WERI-Rb-1 (cell line): Measurements from ENCODE around the gene CD6.

ENCODE experiments used
- DNase-seq: peaks from one replicate; pipeline ENCODE4 v3.0.0-alpha.2; 2020
- H3K27ac ChIP-seq: fragments of 250-450 bp; sonication (Bioruptor Pico); 2 replicates; pipeline ENCODE4 v1.5.1; 2020; ENCODE audit warnings: mild to moderate bottlenecking, moderate library complexity
- H3K27me3 ChIP-seq: fragments of 250-450 bp; sonication (Bioruptor Pico); 2 replicates; pipeline ENCODE4 v1.5.1; 2021; ENCODE audit warnings: mild to moderate bottlenecking, low read depth, moderate library complexity; ENCODE audit not compliant: insufficient read depth, severe bottlenecking
- H3K36me3 ChIP-seq: fragments of 250-450 bp; sonication (Bioruptor Pico); 2 replicates; pipeline ENCODE4 v1.5.1; 2020; ENCODE audit warnings: mild to moderate bottlenecking, moderate library complexity
- H3K4me3 ChIP-seq: 2 replicates; pipeline ENCODE4 v1.5.1; 2011; ENCODE audit warnings: low read depth, mild to moderate bottlenecking, control low read depth, low read length
- H3K9me3 ChIP-seq: fragments of 250-450 bp; sonication (Bioruptor Pico); 2 replicates; pipeline ENCODE4 v1.5.1; 2021; ENCODE audit warnings: mild to moderate bottlenecking, moderate library complexity; ENCODE audit not compliant: severe bottlenecking
- TF ChIP-seq, protein P1 (sequence below): IDR thresholded peaks from 2 replicates; pipeline ENCODE4 v1.5.1; 2011; ENCODE audit warnings: low read depth, mild to moderate bottlenecking, control low read depth, inconsistent platforms, low read length

CD6 gene

DNA sequence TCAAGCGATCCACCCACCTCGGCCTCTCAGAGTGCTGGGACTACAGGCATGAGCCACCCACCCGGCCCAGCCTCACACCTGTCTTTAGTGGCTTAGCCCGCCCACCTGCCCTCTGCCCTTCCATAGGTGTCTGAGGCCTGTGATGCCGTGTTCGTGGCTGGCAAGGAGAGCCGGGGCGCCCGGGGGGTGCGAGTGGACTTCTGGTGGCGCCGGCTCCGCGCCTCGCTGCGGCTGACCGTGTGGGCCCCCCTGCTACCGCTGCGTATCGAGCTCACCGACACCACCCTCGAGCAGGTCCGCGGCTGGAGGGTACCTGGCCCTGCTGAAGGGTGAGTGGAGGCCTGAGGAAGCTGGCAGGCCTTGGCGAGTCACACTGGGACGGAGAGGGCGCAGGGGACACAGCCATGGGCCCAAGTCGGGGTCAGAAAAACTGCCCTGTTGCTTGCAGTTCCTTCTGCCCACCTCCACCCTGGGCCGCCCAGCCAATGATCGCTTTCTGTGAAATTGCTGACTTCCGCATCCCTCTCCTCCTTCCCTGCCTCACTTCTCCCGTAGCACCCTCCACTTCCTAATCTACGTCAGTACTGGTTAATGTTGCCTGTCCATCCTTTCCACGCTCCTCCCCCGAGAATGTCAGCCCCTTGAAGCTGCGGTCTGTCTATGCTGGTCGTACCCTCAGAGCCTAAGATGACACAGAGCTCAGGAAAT lies 37.9 kb upstream of the CD6 start:
- no peak for DNase-seq
- Histone ChIP-seq H3K9me3 (no peaks in the 10 kb centered on the region), H3K4me3 (no peak overlapping the region), H3K36me3 (peaks cover 71% of the 10 kb centered on the region), H3K27me3 (no peaks in the 10 kb centered on the region), H3K27ac (no peak overlapping the region)
- TF ChIP-seq, protein P1, sequence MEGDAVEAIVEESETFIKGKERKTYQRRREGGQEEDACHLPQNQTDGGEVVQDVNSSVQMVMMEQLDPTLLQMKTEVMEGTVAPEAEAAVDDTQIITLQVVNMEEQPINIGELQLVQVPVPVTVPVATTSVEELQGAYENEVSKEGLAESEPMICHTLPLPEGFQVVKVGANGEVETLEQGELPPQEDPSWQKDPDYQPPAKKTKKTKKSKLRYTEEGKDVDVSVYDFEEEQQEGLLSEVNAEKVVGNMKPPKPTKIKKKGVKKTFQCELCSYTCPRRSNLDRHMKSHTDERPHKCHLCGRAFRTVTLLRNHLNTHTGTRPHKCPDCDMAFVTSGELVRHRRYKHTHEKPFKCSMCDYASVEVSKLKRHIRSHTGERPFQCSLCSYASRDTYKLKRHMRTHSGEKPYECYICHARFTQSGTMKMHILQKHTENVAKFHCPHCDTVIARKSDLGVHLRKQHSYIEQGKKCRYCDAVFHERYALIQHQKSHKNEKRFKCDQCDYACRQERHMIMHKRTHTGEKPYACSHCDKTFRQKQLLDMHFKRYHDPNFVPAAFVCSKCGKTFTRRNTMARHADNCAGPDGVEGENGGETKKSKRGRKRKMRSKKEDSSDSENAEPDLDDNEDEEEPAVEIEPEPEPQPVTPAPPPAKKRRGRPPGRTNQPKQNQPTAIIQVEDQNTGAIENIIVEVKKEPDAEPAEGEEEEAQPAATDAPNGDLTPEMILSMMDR = no peak

DNA sequence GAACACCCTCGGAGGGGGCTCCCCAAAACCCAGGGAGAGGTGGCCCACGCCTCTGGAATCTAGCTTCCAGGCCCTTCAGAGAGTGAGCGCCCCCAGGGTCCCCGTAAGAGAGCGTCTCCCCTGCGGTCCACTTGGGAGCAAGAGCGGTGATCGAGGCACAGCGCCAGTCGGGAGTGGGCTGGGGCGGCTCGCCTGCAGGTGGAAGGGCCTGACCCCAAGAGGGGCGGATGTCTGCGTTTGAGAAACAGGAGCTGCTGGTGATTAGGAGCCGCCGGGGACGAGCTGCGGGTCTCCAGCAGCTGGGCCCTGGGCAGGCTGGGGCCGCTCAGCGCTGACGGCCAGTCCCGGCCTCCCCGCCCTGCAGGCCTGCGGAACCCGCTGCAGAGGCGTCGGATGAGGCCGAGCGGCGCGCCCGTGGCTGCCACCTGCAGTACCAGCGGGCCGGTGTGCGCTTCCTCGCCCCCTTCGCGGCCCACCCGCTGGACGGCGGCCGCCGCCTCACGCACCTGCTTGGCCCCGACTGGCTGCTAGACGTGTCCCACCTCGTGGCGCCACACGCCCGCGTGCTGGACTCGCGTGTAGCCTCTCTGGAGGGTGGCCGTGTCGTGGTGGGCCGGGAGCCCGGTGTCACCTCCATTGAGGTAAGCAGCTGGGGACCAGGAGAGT lies 37.2 kb upstream of the CD6 start:
- Histone ChIP-seq H3K27me3 (no peaks in the 10 kb centered on the region), H3K36me3 (peaks cover 66% of the 10 kb centered on the region), H3K9me3 (no peaks in the 10 kb centered on the region), H3K27ac (no peak overlapping the region), H3K4me3 (no peak overlapping the region)
- DNase-seq = no peak
- TF ChIP-seq, protein P1 = no peak

DNA sequence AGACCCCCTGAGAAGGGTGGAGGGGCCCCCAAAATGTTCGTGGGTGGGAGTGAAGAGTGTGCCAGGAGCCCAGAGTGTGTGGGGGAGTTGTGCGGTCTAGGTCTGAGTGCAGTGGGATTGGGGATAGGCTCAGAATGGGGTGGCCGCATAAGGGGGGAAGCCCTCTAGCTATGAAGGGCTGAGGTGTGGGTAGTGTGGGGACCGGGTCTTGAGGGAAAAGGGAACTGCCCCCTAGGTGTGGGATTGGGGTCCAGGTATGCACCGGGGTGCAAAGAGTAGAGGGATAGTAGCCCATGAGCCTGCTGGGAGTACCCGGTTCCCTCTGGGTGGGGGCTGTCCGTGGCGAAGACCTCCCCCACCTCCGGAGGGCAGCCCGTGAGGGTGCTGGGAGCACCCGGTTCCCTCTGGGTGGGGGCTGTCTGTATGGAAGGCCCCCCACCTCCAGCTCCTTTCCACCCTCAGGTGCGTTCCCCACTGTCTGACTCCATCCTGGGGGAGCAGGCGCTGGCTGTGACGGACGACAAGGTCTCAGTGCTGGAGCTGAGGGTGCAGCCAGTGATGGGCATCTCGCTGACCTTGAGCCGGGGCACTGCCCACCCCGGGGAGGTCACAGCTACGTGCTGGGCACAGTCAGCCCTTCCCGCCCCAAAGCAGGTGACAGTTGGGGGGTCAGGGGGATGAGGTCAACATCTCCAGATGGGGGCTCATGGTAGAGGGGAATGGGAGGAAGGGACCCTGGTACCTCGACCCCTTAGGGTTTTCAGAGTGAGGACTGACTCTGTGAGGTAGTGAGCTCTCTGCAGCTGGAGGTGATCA lies 36.5 kb upstream of the CD6 start:
- no peak overlapping the region for H3K4me3 ChIP-seq
- DNase-seq = no peak
- no peak overlapping the region for H3K27ac ChIP-seq
- H3K9me3 ChIP-seq = no peaks in the 10 kb centered on the region
- H3K36me3 ChIP-seq = peaks cover 58% of the 10 kb centered on the region
- no peaks in the 10 kb centered on the region for H3K27me3 ChIP-seq
- TF ChIP-seq, protein P1 = no peak

DNA sequence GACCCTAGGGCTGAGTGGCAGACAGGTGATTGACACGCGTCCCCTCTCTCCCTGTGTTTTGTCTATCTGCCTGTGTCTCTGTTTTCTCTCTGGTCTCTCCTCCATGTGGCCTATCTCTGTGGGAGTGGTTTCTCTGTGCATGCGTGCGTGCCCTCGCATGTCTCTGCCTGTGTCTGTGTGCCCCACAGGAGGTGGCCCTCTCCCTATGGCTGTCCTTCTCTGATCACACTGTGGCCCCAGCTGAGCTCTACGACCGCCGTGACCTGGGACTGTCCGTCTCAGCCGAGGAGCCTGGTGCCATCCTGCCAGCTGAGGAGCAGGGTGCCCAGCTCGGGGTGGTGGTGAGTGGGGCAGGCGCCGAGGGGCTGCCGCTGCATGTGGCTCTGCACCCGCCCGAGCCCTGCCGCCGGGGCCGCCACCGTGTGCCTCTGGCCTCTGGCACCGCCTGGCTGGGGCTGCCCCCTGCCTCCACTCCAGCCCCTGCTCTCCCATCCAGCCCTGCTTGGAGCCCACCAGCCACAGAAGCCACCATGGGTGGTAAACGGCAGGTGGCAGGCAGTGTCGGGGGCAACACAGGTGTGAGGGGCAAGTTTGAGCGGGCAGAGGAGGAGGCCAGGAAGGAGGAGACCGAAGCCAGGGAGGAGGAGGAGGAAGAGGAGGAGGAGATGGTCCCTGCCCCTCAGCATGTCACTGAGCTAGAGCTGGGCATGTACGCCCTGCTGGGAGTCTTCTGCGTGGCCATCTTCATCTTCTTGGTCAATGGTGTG lies 35.6 kb upstream of the CD6 start:
- Histone ChIP-seq H3K27me3 (no peaks in the 10 kb centered on the region), H3K36me3 (peaks cover 50% of the 10 kb centered on the region), H3K9me3 (no peaks in the 10 kb centered on the region), H3K27ac (no peak overlapping the region), H3K4me3 (no peak overlapping the region)
- TF ChIP-seq, protein P1 = no peak
- no peak for DNase-seq

DNA sequence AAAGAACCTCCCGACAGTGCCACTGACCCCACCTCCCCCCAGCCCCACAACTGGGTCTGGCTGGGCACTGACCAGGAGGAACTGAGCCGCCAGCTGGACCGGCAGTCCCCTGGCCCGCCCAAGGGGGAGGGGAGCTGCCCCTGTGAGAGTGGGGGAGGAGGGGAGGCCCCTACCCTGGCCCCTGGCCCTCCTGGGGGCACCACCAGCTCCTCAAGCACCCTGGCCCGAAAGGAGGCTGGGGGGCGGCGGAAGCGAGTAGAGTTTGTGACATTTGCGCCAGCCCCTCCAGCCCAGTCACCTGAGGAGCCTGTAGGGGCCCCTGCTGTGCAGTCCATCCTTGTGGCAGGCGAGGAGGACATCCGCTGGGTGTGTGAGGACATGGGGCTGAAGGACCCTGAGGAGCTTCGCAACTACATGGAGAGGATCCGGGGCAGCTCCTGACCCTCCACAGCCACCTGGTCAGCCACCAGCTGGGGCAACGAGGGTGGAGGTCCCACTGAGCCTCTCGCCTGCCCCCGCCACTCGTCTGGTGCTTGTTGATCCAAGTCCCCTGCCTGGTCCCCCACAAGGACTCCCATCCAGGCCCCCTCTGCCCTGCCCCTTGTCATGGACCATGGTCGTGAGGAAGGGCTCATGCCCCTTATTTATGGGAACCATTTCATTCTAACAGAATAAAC lies 34.9 kb upstream of the CD6 start:
- Histone ChIP-seq H3K36me3 (peaks cover 42% of the 10 kb centered on the region), H3K27me3 (no peaks in the 10 kb centered on the region), H3K4me3 (no peak overlapping the region), H3K9me3 (no peaks in the 10 kb centered on the region), H3K27ac (no peak overlapping the region)
- TF ChIP-seq, protein P1 = no peak
- DNase-seq = no peak
